Measurements from ENCODE around the gene LYRM7.

- TF ChIP-seq POLR2A (IDR thresholded peaks at IDR 0.05; ENCODE audit: low read length) (no peak), GATA1 (IDR thresholded peaks at IDR 0.05; ENCODE audit: low read depth, low read length) (no peak)
These were observed 24.0 kb downstream of the LYRM7 start for GRCh38 chr5:131194725-131195124.
